ENCODE measurements around the gene CHAF1B. TPM values are rescaled to one million over a fixed set of nuclear protein-coding genes. Genes with fewer than 3 reads are reported as not detected.

Gene CHAF1B
- total and polyA plus RNA-seq, 2 donors (not counting 3 experiments of a cell fraction or from before 2014, with no cell fraction given) = 7.0 to 13.0 TPM

- TF ChIP-seq GATA2 (IDR thresholded peaks at IDR 0.05; ENCODE audit: insufficient read depth, insufficient read length, low read depth, low read length) (no peak), JUN (IDR thresholded peaks at IDR 0.05; ENCODE audit: borderline replicate concordance, insufficient read depth, insufficient read length, low read depth) (no peak), FOS (IDR thresholded peaks at IDR 0.05; ENCODE audit: borderline replicate concordance, insufficient read depth, low read length) (no peak), POLR2AphosphoS5 (IDR thresholded peaks at IDR 0.05; ENCODE audit: insufficient read depth, low read depth, low read length) (no peak), MYC (IDR thresholded peaks at IDR 0.05; ENCODE audit: low read depth, low read length) (no peak), MAX (IDR thresholded peaks at IDR 0.05; ENCODE audit: insufficient read depth, insufficient read length) (no peak), EZH2 (IDR thresholded peaks at IDR 0.05; ENCODE audit: borderline replicate concordance, low read depth, low read length, severe bottlenecking) (no peak), CTCF (IDR thresholded peaks at IDR 0.05; ENCODE audit: extremely low read depth in 1 of 2, insufficient read depth in 1 of 2, low read depth in 1 of 2, low read length in 2 of 2) (no peak), POLR2A (IDR thresholded peaks at IDR 0.05; ENCODE audit: low read depth, low read length) (no peak)
- H3K9ac ChIP-seq (replicated peaks; ENCODE audit: extremely low read depth, insufficient read depth, low read length) = peak overlapping the region; percentile 99
- CTCF ChIA-PET = no interaction called here
- peaks cover 56% of the 10 kb centered on the region for H3K79me2 ChIP-seq (ENCODE audit: control insufficient read depth, insufficient read depth, low read length)
- dilution Hi-C loops (cut with MboI; ENCODE audit: extremely low pct_ligation_motif_present, low sequenced_read_pairs) = no loop called here
- no peaks in the 10 kb centered on the region for H3K9me1 ChIP-seq (replicated peaks; ENCODE audit: control insufficient read depth, extremely low read depth, insufficient read depth, low read length)
- H3K4me3 ChIP-seq (replicated peaks in 1 of 3; ENCODE audit: insufficient read depth in 1 of 3, low read depth in 1 of 3, low read length in 3 of 3) = peak overlapping the region; percentile 52 to 91 (median 70)
- DNase-seq (ENCODE audit: low read depth, low spot score) (peak; percentile 49), FAIRE-seq (peak; percentile 43)
- intact Hi-C loops (cut with micrococcal nuclease) = no loop called here
- no peaks in the 10 kb centered on the region for H3K9me3 ChIP-seq (replicated peaks; ENCODE audit: control insufficient read depth, insufficient read depth, low read length)
- H3K27me3 ChIP-seq (ENCODE audit: control insufficient read depth in 2 of 2, insufficient read depth in 2 of 2, low read length in 2 of 2) = no peaks in the 10 kb centered on the region
- H3K4me1 ChIP-seq (ENCODE audit: control insufficient read depth, extremely low read depth, insufficient read depth, low read length) = peaks cover 45% of the 10 kb centered on the region
- peak overlapping the region; percentile 93 for H3K4me2 ChIP-seq (ENCODE audit: insufficient read depth, low read length)
- H3K27ac ChIP-seq (ENCODE audit: insufficient read depth, low read depth, low read length) = peak overlapping the region; percentile 98
- no TSS peak for BruUV-seq (replicated peaks)
- H2AFZ ChIP-seq (ENCODE audit: low read depth, low read length) = no peak overlapping the region
- POLR2A ChIA-PET = interaction anchor here (1.2 to 3.1 kb wide), 3 partner anchors 15 to 47 kb away, joined by 4 to 15 read pairs (median 9); no protein-coding TSS in a partner anchor
- H4K20me1 ChIP-seq (replicated peaks; ENCODE audit: control insufficient read depth, extremely low read depth, insufficient read depth, low read length) = no peaks in the 10 kb centered on the region
- no peaks in the 10 kb centered on the region for H3K36me3 ChIP-seq (ENCODE audit: control insufficient read depth in 2 of 2, extremely low read depth in 1 of 2, insufficient read depth in 2 of 2, low read length in 2 of 2)
Measured at GRCh38 chr21:36431252-36431651, 46.1 kb downstream of the CHAF1B start.
